Astrocyte of the hippocampus (primary cell): ENCODE data around the gene PDE4D.

Experiments used
- DNase-seq: peaks from one replicate; pipeline ENCODE4 v3.0.0; 2011; ENCODE audit warnings: low read depth, low spot score

The PDE4D gene

DNA sequence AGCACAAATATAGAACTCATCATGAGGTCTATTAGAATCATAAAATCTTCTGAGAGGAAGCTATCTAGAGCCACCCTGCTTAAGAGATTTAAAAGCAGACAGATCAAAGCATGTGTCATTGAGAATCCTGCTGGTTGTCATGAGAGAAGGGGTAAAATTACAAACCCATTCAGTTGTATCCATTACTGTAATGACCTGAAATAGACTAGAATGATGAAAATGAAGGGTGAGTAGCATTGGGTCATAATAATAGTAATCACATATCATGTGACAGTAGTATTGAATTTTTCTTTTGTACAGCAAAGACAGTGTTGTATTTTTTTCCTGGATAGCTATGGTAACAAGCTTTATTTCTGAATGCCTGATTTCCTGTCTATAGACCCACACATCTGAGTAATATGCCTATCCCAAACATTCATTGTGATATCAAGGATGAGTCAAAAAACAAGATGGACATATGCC, 149.0 kb downstream of the PDE4D start:
- DNase-seq: no peak

- no peak for DNase-seq
Observed at GRCh38 chr5:59741599-59741998, 151.9 kb downstream of the PDE4D start.

- DNase-seq: no peak
Observed at GRCh38 chr5:59738024-59738423, 155.5 kb downstream of the PDE4D start.

GRCh38 chr5:59732806-59733205, 160.7 kb downstream of the PDE4D start:
- no peak for DNase-seq

DNA sequence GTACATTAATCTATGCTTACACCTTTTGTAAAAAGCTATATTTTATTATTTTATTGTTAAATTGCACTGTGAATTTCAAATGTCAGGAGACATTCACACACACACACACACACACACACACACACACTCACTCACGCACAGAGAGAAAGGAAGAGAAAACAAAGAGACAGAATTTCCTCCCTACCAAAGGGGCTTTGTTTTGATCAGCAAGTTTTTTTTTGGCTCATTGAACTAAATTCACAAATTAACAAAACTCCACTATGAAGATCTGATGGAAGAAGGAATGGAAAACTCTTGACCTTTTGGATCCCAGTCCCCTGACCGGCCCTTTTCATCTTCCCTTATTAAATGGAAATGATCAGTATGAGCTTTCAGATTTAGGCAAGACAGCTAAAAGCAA, 161.2 kb downstream of the PDE4D start:
- DNase-seq: no peak

DNA sequence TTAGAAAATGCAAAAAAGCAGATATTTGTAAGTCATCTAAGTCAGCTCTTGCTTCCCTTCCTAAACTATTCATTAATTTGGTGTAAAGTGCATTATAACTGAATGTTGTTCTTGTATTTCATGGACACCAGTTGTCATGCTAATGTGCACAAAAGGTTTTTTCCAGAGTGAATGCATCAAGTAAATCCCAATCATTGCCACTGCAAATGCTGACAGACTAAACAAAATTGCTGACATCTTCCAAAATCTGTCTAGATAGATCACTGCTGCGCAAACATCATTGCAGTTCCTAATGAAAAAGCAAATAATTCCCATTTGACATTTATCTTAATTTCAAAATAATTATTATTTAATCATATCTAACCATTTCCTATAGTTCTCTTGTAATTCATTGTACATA, 161.7 kb downstream of the PDE4D start:
- DNase-seq: no peak

- no peak for DNase-seq
Observed at GRCh38 chr5:59729820-59730219, 163.7 kb downstream of the PDE4D start.

DNA sequence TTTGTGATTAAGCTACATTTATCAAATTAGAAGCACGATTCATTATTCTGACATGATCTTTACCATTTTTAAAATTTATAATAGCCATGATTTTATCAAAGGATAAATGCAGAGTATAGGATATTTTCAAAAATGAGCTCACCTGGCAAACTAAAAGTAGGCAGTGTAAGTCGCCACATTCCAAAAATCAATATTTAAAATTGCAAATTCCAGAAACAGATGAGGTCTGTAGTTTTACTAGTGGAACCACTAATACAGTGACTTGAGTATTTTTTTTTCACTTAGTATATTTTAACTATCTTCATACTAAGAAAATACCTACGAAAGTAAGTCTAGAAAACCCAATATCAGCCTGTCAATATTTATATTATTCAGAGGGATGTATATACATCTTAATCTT, 164.2 kb downstream of the PDE4D start:
- no peak for DNase-seq

- DNase-seq: no peak
Observed at GRCh38 chr5:59728356-59728755, 165.2 kb downstream of the PDE4D start.

- DNase-seq: no peak
Observed at GRCh38 chr5:59727186-59727585, 166.3 kb downstream of the PDE4D start.

DNA sequence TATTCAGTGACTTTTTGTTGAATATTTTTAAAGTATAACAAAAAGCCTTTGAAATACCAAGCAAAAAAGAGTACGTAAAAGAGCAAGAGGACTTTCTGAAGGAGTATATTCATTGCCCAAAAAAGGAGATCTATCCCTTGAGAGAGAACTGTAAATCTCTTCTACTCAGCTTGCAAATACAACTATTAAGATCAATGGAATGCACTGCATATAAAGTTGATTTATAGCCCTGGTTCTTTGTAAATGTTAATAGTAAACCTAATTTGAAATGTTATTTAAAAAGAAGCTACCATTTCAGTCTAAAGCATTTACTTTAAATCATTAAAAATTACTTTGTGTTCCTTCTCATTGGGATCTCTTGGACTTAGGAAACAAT, 168.1 kb downstream of the PDE4D start:
- no peak for DNase-seq

GRCh38 chr5:59724482-59725391, 168.8 kb downstream of the PDE4D start:
- DNase-seq: peak; percentile 55

DNA sequence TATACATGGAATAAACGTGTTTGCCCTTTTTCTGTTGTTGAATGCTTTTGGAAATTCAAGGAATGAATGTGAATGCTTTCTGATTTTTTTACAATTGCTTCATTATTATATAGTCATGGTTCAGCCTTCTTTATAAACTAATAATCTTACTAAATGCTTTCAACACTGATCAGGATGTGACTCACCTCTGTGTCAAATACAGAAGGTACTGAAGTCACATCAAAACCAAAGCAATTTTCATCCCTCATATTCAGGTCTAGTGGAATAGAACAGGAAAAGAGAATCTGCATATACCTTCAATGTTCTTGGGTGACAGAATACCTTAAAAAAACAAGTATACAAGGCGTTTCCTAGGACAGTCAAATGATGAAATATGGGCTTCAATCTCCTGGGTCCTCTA, 170.7 kb downstream of the PDE4D start:
- DNase-seq: no peak

DNA sequence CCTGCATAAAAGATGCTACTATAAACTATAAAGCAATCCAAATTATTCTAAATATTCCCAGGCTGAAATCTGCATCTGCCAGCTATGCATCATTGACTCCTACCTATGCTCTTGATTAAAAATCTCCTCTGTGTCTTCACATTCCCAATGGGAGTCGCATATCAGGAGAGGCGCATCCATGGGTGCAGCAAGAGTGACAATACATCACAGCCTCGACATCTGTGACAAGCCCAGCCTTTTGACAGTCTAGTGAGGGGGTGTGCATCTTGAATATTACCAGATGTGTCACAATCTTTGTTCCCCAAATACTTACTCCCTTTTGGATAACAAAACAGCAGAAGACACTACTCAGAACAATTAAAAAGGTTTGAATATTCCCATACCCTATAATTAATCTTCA, 171.8 kb downstream of the PDE4D start:
- no peak for DNase-seq

- no peak for DNase-seq
Observed at GRCh38 chr5:59720063-59720462, 173.5 kb downstream of the PDE4D start.

GRCh38 chr5:59716966-59717500, 176.5 kb downstream of the PDE4D start:
- no peak for DNase-seq

GRCh38 chr5:59716029-59716428, 177.5 kb downstream of the PDE4D start:
- DNase-seq: no peak

GRCh38 chr5:59715228-59715627, 178.3 kb downstream of the PDE4D start:
- no peak for DNase-seq

GRCh38 chr5:59713498-59713844, 180.1 kb downstream of the PDE4D start:
- DNase-seq: no peak

GRCh38 chr5:59712836-59713497, 180.6 kb downstream of the PDE4D start:
- peak; percentile 22 for DNase-seq

- DNase-seq: no peak
Observed at GRCh38 chr5:59711310-59711709, 182.2 kb downstream of the PDE4D start.

- peak; percentile 79 for DNase-seq
Observed at GRCh38 chr5:59709846-59710245, 183.7 kb downstream of the PDE4D start.

DNA sequence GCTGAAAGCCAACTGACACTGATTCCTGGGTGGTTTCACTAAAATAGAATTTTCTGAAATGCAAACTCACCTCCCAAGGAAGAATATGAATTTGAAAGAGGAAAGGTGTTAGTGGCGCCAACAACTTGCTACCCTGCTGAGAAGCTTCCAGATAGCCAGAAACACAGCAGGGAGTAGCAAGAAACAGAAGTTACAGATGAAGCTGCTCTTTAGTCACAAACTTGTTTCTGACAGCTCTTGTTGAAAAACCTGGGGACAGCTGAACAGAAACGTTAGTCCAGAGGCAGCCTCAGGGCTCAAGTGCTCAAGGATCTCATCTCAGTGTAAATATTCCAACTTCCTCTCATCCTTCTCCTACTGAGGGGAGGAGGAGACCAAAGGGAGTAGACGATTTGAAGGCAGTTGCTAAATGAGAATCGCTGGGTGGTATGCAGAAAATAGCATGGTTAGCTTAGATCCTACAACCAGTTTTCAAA, 184.1 kb downstream of the PDE4D start:
- peak; percentile 13 for DNase-seq
